Measurements from ENCODE around the gene DHRS7. TPM values are rescaled to one million over a fixed set of nuclear protein-coding genes. Genes with fewer than 3 reads are reported as not detected.

DHRS7 gene
- total RNA-seq, 2 donors from 2014 or later, result 82.1 to 87.1 TPM

Other genes starting within 250 kb of the DHRS7 start
- gene LRRC9, start 245.3 kb downstream of the DHRS7 start, total RNA-seq, result under 1 TPM in 1 of 2 donors, not detected in 1; 0.20 TPM
- 10 to 100 TPM; 19.7 to 23.6 TPM for gene PCNX4, start 73.5 kb downstream of the DHRS7 start, total RNA-seq
- 100 to 1,000 TPM in 1 of 2 donors, 10 to 100 TPM in 1; 63.0 to 126 TPM for gene PPM1A, start 83.8 kb upstream of the DHRS7 start, total RNA-seq